ENCODE data around the gene GBX1. TPM values are rescaled to one million over a fixed set of nuclear protein-coding genes. Genes with fewer than 3 reads are reported as not detected.

The GBX1 gene
- total and polyA plus RNA-seq, 2 of the 4 experiments (the other 2 are of a cell fraction) = not detected

DNA sequence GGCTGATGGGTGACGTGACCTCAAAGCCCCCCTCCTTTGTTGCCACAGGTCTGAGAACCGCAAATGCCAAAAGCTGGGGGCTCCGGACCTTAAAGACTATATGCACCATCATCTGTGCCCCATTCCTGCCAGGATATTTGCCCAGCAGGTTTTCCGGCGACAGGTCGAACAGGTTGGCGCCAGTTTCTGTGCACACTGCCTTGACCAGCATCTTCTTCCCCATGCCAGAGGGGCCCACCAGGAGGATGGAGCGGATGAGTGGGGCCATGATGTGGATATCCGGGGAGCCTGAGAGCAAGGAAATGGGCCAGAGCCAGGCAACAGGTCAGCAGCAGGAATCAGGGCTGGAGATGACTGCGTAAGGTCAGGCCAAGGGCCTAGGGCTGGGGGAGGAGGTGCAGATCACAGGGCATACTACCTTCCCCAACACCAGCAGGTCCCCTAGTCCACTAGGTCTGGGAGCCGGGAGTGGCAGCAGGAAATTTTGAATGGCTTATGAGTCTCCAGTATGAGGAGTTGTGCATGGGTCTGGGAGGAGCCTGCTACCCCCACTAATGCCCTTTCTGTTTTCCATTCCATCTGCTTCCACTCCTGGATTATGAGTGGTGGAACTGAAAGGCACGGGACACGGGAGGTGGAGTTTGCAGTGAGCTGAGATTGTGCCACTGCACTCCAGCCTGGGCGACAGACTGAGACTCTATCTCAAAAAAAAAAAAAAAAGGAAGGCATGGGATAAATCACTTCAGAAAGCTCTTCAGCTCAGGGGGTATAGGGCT lies 25.9 kb upstream of the GBX1 start:
- DNase-seq = no peak
- Histone ChIP-seq H3K36me3 (ENCODE audit: control insufficient read depth, insufficient read depth, low read length) (no peaks in the 10 kb centered on the region), H2BK120ac (ENCODE audit: low read depth, low read length) (no peak overlapping the region), H3K18ac (ENCODE audit: low read depth, low read length) (no peak overlapping the region), H2AK9ac (replicated peaks; ENCODE audit: low read depth, low read length, poor library complexity) (no peak overlapping the region), H4K20me1 (ENCODE audit: insufficient read depth, low read length) (no peaks in the 10 kb centered on the region), H4K5ac (ENCODE audit: low read depth, low read length) (no peak overlapping the region), H3K4me3 (ENCODE audit: insufficient read depth, low read depth, low read length) (no peak overlapping the region), H3K23ac (ENCODE audit: low read depth, low read length) (no peak overlapping the region), H4K91ac (ENCODE audit: insufficient read depth, low read depth, low read length) (no peak overlapping the region), H2BK15ac (ENCODE audit: low read depth, low read length) (no peak overlapping the region), H2AFZ (replicated peaks; ENCODE audit: low read length, poor library complexity) (no peak overlapping the region), H3K56ac (ENCODE audit: extremely low read depth, insufficient read depth, low read length) (no peak overlapping the region), H4K8ac (ENCODE audit: low read depth in 2 of 2, low read length in 2 of 2) (no peak overlapping the region), H3K27ac (ENCODE audit: insufficient read depth, low read length) (no peak overlapping the region), H3K9me1 (ENCODE audit: insufficient read depth, low read length) (no peaks in the 10 kb centered on the region), H3K4me2 (ENCODE audit: low read depth, low read length) (no peak overlapping the region), H3K9me3 (ENCODE audit: control insufficient read depth, insufficient read depth, low read length) (no peaks in the 10 kb centered on the region), H3K4me1 (ENCODE audit: control insufficient read depth, insufficient read depth, low read length) (no peaks in the 10 kb centered on the region), H3K27me3 (ENCODE audit: control insufficient read depth, insufficient read depth, low read length) (peaks cover 89% of the 10 kb centered on the region), H3K4ac (ENCODE audit: low read depth, low read length) (no peak overlapping the region), H2BK5ac (ENCODE audit: low read depth, low read length, poor library complexity, severe bottlenecking) (no peak overlapping the region), H3K79me1 (ENCODE audit: low read depth in 1 of 2, low read length in 2 of 2) (no peaks in the 10 kb centered on the region), H3K9ac (ENCODE audit: low read depth, low read length) (no peak overlapping the region), H2AK5ac (ENCODE audit: low read depth, low read length) (no peak overlapping the region), H2BK20ac (ENCODE audit: low read depth, low read length) (no peak overlapping the region), H3K14ac (replicated peaks; ENCODE audit: low read depth, low read length) (no peak overlapping the region)
- no TSS peak for BruUV-seq (replicated peaks)
- TF ChIP-seq POLR2A (IDR thresholded peaks at IDR 0.05; ENCODE audit: low read depth, low read length) (no peak), NFE2L2 (IDR thresholded peaks at IDR 0.05; ENCODE audit: low read depth, low read length) (no peak), MAFK (IDR thresholded peaks at IDR 0.05; ENCODE audit: low read depth, low read length) (no peak), RCOR1 (IDR thresholded peaks at IDR 0.05; ENCODE audit: insufficient replicate concordance, low read length) (no peak), CHD1 (IDR thresholded peaks at IDR 0.05; ENCODE audit: low read depth, low read length) (no peak), SMC3 (IDR thresholded peaks at IDR 0.05; ENCODE audit: low read depth, low read length) (no peak), BHLHE40 (IDR thresholded peaks at IDR 0.05; ENCODE audit: low read depth, low read length) (no peak), FOS (IDR thresholded peaks at IDR 0.05; ENCODE audit: low read depth, low read length) (no peak), MAZ (IDR thresholded peaks at IDR 0.05; ENCODE audit: borderline replicate concordance, low read depth, low read length) (no peak), CEBPB (IDR thresholded peaks at IDR 0.05; ENCODE audit: low read depth, low read length) (no peak), RAD21 (IDR thresholded peaks at IDR 0.05; ENCODE audit: low read length) (no peak), MXI1 (IDR thresholded peaks at IDR 0.05; ENCODE audit: borderline replicate concordance, low read depth, low read length) (no peak), RFX5 (IDR thresholded peaks at IDR 0.05; ENCODE audit: low read depth, low read length) (no peak)
- TF ChIP-seq, protein P1, sequence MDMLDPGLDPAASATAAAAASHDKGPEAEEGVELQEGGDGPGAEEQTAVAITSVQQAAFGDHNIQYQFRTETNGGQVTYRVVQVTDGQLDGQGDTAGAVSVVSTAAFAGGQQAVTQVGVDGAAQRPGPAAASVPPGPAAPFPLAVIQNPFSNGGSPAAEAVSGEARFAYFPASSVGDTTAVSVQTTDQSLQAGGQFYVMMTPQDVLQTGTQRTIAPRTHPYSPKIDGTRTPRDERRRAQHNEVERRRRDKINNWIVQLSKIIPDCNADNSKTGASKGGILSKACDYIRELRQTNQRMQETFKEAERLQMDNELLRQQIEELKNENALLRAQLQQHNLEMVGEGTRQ (IDR thresholded peaks at IDR 0.05; ENCODE audit: low read depth, low read length) = no peak
- TF ChIP-seq, protein P2, sequence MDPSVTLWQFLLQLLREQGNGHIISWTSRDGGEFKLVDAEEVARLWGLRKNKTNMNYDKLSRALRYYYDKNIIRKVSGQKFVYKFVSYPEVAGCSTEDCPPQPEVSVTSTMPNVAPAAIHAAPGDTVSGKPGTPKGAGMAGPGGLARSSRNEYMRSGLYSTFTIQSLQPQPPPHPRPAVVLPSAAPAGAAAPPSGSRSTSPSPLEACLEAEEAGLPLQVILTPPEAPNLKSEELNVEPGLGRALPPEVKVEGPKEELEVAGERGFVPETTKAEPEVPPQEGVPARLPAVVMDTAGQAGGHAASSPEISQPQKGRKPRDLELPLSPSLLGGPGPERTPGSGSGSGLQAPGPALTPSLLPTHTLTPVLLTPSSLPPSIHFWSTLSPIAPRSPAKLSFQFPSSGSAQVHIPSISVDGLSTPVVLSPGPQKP (IDR thresholded peaks at IDR 0.05; ENCODE audit: borderline replicate concordance, low read depth, low read length) = no peak
- TF ChIP-seq, protein P3, sequence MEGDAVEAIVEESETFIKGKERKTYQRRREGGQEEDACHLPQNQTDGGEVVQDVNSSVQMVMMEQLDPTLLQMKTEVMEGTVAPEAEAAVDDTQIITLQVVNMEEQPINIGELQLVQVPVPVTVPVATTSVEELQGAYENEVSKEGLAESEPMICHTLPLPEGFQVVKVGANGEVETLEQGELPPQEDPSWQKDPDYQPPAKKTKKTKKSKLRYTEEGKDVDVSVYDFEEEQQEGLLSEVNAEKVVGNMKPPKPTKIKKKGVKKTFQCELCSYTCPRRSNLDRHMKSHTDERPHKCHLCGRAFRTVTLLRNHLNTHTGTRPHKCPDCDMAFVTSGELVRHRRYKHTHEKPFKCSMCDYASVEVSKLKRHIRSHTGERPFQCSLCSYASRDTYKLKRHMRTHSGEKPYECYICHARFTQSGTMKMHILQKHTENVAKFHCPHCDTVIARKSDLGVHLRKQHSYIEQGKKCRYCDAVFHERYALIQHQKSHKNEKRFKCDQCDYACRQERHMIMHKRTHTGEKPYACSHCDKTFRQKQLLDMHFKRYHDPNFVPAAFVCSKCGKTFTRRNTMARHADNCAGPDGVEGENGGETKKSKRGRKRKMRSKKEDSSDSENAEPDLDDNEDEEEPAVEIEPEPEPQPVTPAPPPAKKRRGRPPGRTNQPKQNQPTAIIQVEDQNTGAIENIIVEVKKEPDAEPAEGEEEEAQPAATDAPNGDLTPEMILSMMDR (conservative IDR thresholded peaks at IDR 0.05; ENCODE audit: low read depth, low read length) = no peak
- ChIA-PET POLR2A (ENCODE audit: unreplicated experiment) (no interaction called here), CTCF (no interaction called here)
- in situ Hi-C loops (cut with MboI; ENCODE audit: low sequenced_read_pairs) (no loop called here), dilution Hi-C loops (cut with HindIII; ENCODE audit: low sequenced_read_pairs, unreplicated experiment) (no loop called here), intact Hi-C loops (cut with micrococcal nuclease) (no loop called here)
- 77% methylated on average over 6 of the region's 14 CpGs; no CpG with 5 or more reads in 1 of the 2 experiments for WGBS, 2 experiments (ENCODE audit: extremely low coverage in 2 of 2, insufficient read length in 1 of 2)
- ATAC-seq (ENCODE audit: low read depth) = no peak
